GM21723 (cell line): ENCODE results near the gene FBL.

ENCODE experiments used
- ATAC-seq: cut with Tn5 transposase; IDR thresholded peaks from one replicate; pipeline ENCODE4 v1.9.1; 2021; ENCODE audit warnings: mild to moderate bottlenecking, moderate library complexity; ENCODE audit not compliant: unreplicated experiment

The FBL gene

GRCh38 chr19:39797083-39797482, 49.1 kb downstream of the FBL start:
- no peak for ATAC-seq

DNA sequence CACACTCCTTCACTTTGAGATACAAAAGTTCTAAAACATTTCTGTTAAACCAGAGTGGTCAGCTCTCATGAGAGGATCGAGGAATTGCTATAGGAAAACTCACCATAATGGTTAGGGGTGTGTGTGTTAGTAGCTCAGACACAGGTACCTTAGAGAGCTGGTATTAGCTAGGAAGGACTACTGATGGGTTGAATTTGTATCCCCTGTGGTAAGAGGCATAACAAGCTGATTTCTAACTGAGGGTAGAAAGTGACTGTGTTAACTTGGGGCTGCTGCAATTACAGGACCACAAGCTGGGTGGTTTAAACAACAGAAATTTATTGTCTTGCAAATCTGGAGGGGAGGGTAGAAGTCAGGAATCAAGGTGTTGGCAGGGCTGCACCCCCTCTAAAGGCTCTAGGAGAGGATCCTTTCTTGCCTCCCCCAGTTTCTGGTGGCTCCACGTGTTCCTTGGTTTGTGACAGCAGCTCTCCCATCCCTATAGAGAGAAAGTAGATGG, 50.1 kb downstream of the FBL start:
- no peak for ATAC-seq

DNA sequence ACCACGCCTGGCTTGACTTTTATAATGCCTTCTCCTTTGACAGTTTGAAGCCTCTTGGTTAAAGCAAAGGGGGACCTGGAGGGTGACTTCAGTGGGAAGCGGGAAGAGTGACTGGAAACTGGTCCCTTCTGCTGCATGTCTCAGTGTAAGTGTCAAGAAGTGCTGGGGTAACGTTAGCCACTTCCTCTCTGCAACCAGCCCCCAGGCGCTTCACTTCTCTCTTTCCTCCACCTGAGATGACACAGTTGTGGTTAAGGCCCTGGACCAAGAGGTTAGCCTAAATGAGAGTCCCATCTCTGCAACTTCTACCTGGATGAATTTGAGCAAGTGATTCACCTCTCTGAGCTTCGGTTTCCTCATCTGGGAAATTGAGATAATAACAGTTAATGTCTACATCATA, 51.2 kb downstream of the FBL start:
- ATAC-seq: no peak

DNA sequence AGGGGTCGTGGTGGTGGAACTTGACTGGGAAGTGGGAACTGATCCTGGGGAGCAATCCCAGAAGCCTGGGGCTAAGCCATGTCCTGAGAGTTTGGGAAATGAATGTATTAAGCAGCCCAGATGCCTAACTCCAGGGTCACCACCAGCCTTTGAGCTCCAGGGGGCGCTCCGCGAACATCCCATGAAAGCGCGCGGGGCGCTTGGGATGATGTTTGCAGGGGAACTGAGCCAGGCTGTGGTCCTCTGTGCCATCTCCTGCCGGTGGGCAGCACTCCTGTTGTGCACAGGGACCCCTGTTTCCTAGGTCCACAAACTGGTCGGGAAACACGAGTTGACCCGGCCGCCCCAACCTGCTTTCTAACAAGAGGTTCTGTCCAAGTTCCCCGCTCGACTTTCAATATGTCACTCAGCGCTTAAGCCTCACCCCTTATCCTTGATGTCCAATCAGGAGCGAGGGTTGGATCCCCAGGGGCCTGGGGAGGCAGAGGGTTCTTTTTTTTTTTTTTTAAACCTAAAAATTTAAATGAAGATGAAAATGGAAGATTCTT, 53.1 kb downstream of the FBL start:
- peak; percentile 69 for ATAC-seq

GRCh38 chr19:39788244-39788643, 57.9 kb downstream of the FBL start:
- no peak for ATAC-seq
